ENCODE results near the gene TMEM229A. TPM values are rescaled to one million over a fixed set of nuclear protein-coding genes. Genes with fewer than 3 reads are reported as not detected.
"Not testable (repeated sequence)": the region's sequence is repeated elsewhere in the genome, so short reads cannot be mapped to it uniquely, and the experiment has no call there.

TMEM229A gene
- total RNA-seq, 1 donor from 2014 or later = 0.27 TPM

DNA sequence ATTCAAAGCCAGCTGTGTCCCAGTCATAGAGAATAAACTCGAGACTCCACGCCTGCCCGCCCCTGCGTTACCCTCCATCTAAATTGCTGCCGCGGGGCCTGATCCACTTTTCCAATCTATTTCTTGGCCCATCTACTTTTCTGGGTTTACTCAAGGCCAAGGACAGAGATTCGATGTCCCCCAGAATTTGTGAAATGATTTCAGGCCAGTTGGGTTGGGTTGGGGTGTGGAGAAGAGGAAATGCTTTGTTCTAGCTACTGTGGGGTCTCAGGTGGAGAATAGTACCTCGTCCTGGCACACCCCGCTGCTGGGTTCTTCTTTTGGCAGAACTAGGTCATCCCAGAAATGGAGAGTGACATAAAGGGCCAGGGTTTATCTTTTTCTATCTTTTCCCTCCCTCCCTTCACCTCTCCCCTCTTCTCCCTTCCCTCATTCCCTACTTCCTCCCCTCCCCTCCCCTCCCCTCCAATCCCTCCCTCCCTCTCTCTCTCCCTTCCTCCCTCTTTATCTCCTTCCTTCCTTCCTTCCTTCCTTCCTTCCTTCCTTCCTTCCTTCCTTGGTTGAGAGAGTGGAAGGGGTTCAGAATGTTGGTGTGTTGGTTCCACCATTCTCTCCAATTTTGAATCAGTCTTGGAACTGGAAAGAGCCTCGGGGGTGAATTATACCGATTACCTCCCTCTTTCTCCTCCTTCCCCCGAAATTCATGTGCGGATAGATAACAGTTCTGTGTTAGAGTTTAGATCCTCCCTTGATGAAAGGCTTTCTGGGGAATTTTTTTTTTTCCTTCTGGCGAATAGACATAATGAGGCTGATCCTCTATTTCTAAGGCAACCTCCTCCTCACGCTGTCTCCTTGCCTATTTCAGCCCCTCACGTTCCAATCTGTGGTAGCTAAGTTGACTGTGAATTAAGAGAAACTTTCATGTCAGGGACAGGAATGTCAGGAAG is 1.2 kb upstream of the TMEM229A start:
- peak; percentile 50 for ATAC-seq
- DNase-seq (ENCODE audit: low spot score) = no peak
- intact Hi-C loops (cut with DNase I) = no loop called here

DNA sequence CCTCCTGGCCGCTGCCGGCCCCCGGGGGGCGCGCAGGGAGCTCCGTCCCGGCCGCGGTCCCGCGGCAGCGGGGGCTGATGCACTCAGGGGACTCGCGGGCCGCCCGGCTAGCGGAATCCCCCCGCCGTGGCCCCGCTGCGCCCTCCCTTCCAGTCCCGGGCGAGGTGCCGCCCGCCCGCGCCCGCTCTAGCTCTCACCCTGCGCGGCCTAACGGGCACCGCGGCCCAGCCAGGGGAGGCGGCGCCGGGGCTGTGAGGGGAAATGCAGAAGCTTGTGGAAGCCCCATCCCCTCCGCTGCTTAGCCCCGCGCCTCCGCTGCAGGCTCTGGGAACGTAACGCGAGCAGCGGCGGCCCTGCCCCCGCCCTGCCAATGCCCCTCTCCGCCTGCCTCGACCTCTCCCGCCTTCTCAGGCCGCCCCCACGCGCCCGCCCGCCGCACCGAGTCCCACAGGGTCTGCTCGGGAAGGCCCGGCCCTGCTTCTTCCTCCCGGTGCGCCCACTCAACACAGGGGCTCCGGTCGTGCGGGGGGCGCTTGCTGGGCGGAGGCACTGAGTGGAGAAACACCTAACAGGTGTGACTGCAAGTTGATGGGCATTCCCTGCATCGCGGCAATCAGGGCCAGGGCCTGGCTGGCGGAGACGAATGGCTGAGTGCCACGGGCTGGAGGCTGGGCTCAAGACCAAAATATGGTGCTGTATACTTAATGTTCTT is 384 bp upstream of the TMEM229A start:
- DNase-seq (ENCODE audit: low spot score) = peak; percentile 56
- peak; percentile 44 for ATAC-seq
- intact Hi-C loops (cut with DNase I) = no loop called here

DNA sequence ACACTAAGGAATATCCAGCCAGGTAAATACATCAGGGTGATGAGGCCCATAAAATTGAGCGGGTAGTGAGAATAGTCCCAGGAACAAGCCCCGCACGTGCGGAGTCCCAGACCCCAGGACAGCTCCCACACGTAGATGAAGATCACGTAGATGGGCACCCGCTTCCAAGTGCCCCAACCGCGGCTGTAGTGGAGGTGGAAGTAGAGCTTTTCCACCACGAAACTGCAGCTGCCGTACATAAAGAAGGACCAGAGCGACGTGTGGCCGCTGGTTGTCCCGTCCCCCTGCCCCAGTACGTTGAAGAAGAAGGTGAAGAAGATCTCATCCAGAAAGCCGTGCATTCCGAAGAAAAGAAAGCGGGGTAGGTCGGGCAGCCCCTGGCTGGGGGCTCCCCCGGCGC is 948 bp downstream of the TMEM229A start:
- no peak for ATAC-seq
- DNase-seq (ENCODE audit: low spot score) = no peak
- intact Hi-C loops (cut with DNase I) = no loop called here

DNA sequence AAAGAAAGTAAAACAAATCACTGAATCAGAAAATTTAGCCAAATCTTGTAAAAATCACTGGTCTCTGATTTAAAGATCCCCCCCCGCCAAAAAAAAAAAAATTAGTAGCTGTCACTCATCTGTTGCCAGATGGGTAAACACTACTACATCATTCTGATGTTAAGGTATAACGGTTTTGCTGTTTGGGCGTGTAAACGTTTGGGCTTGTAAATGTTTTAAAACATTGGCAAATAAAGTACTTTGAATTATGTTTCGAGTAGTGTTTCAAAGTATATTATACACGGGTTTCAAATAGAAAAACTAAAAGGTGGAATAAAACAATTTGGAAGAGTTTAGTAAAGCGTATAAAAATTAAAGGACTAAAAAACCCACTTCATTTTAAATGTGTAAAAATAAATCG is 1.5 kb downstream of the TMEM229A start:
- no peak for DNase-seq (ENCODE audit: low spot score)
- no peak for ATAC-seq
- intact Hi-C loops (cut with DNase I) = no loop called here

DNA sequence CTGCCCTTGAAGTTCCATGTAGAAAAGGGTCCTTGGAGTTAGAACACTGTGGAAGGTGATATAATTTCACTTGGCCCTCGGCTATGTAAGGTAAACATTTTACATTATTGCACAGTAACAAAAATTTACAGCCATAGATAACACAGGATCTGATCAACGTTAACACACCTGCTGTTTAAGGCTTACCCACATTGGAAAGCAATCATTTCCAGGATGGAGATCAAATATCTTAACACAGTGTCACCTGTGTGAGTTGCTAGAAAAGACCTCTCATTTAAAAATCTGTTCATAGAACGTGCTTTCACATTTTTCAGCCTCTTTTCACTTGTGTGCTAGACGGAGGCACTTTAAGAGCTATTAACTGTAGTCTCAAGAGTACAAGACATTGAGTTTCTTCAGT is 1.9 kb downstream of the TMEM229A start:
- ATAC-seq = no peak
- intact Hi-C loops (cut with DNase I) = no loop called here

DNA sequence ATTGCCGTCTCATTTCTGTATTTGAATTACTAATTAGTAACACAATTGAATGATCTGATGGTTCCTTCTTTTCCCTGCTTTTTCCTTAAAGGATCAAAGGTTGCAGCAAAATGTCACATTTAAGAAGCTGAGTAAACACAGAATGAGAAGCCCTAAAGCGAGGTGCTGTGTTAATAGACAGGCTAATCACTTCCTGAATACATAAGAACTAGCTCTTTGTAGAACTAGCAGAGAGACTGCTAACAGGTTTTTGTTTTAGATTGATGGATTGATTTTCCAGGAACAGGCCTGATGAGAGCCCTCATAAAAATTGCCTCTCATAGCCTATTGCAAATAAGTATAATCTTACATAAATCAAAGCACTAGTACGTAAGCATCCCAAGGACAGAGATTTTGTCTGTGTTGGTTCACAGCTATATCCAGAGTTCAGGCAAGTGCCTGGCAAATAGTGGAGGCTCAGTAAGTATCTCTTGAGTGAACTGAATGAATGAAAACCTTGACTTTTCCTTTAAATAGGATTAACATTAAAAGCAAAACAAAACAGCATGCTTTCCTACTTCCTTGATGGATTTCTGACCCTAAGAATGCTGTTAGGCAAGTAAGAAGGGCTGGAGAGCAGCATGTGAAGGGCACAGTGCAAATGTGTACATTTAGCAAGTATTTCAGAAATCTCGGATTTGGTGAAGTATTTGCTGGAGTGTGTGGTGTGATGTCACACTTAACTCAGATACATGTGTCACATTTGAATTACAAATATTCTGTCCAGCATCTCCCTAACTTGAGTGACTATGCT is 3.3 kb downstream of the TMEM229A start:
- intact Hi-C loops (cut with DNase I) = no loop called here
- ATAC-seq (no peak), DNase-seq (ENCODE audit: low spot score) (no peak)

More for the DNA sequence above, 1.9 kb downstream of the TMEM229A start:
- DNase-seq (ENCODE audit: low spot score) = no peak

DNA sequence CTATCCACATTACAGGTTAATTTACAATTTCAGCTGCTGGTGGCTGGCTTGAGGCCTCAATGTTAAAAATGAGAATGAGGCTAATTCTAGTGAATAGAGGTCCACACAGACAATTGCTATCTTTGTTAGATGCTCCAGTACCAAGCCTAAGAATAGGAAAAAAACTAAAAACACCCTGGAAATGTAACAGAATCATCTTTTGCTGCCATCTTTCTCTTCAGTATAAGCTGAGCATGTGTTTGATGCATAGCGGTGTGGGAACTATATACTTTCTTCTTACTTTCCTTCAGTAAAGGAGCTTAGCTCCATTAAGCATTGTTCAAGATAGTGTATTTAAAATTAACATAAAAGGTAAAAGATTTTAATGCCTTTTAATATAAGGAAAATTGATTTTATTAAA is 5.6 kb downstream of the TMEM229A start:
- DNase-seq (ENCODE audit: low spot score) = no peak
- ATAC-seq = no peak
- intact Hi-C loops (cut with DNase I) = no loop called here

DNA sequence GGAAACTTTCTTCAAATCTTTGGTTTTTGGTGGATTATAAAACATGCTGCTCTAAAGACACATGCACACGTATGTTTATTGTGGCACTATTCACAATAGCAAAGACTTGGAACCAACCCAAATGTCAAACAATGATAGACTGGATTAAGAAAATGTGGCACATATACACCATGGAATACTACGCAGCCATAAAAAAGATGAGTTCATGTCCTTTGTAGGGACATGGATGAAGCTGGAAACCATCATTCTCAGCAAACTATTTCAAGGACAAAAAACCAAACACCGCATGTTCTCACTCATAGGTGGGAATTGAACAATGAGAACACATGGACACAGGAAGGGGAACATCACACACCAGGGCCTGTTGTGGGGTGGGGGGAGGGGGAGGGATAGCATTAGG is 8.5 kb downstream of the TMEM229A start:
- DNase-seq (ENCODE audit: low spot score); intact Hi-C loops (cut with DNase I); ATAC-seq: not testable (repeated sequence)

DNA sequence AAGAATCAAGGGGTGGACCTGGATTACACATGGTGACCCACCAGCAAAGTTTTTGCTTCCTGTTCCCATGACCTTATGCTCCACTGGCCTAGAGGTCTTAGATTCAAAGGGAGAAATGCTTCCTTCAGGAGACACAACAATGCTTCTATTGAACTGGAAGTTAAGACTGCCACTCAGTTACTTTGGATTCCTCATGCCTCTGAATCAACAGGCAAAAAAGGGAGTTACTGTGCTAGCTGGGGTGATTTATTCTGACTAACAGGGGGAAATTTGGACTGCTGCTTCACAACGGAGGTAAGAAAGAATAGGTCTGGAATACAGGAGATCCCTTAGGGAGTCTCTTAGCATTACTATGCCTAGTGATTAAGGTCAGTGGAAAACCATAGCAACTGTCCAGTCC is 10.3 kb downstream of the TMEM229A start:
- ATAC-seq = no peak
- no peak for DNase-seq (ENCODE audit: low spot score)
- intact Hi-C loops (cut with DNase I) = no loop called here

DNA sequence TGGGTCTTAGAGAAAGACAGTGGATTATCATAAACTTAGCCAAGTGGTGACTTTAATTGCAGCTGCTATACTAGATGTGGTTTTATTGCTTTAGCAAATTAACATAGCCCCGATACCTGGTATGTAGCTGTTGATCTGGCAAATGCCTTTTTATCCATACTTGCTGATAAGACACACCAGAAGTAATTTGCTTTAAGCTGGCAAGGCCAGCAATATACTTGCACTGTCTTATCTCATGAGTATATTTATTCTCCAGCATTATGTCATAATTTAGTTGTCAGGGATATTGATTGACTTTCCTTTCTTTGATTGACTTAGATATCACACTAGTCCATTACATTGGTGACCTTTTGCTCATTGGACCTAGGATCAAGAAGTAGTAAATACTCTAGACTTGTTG is 12.8 kb downstream of the TMEM229A start:
- DNase-seq (ENCODE audit: low spot score) (no peak), ATAC-seq (no peak)
- intact Hi-C loops (cut with DNase I) = no loop called here

DNA sequence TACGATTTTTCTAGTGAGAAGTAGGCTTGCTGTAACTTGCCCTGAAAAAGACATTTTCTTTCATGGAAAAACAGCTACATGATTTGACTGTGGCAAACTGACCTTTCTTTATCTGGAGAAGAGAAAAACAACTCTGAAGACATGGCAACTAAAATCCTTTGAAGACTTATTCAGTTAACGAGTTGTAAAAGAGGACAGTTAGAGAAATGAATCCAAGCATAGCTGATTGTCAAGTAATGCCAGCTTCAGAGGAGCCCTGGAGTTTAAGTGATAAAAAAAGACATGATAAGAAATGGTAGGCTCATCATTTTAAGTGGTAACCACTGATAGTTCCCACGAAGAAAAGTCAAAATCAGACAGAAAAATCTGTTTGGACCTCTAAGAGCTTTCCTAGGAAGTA is 19.6 kb downstream of the TMEM229A start:
- intact Hi-C loops (cut with DNase I) = no loop called here
- DNase-seq (ENCODE audit: low spot score) = no peak
- ATAC-seq = no peak

DNA sequence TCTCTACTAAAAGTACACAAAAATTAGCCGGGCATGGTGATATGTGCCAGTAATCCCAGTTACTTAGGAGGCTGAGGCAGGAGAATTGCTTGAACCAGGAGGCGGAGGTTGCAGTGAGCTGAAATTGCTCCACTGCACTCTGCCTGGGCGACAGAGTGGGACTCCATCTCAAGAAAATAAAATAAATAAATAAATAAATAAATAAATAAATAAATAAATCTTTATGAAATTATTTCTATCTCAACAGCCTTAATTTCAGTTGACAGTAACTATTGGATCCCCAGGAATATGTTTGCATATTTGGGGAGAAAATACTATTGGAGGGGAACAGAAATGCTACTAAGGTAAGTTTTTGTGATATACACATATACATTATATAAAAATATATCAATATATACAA is 20.0 kb downstream of the TMEM229A start:
- ATAC-seq = no peak
- intact Hi-C loops (cut with DNase I) = no loop called here
- DNase-seq (ENCODE audit: low spot score) = no peak

DNA sequence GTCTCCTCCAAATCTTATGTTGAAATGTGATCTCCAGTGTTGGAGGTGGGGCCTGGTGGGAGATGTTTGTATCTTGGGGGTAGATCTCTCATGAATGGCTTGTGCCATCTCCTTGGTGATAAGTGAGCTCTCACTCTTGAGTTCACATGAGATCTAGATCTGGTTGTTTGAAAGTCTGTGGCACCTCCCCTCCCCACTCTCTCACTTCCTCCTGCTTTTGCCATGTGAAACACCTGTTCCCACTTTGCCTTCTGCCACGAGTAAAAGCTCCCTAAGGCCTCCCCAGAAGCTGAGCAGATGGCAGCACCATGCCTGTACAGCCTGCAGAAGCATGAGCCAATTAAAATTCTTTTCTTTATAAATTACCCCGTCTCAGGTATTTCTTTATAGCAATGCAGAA is 23.5 kb downstream of the TMEM229A start:
- intact Hi-C loops (cut with DNase I) = no loop called here
- ATAC-seq (no peak), DNase-seq (ENCODE audit: low spot score) (no peak)

DNA sequence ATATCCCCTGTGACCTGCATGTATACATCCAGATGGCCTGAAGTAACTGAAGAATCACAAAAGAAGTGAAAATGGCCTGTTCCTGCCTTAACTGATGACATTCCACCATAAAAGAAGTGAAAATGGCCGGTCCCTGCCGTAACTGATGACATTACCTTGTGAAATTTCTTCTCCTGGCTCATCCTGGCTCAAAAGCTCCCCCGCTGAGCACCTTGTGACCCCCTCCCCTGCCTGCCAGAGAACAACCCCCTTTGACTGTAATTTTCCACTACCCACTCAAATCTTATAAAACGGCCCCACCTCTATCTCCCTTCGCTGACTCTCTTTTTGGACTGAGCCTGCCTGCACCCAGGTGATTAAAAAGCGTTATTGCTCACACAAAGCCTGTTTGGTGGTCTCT is 24.6 kb downstream of the TMEM229A start:
- intact Hi-C loops (cut with DNase I); ATAC-seq; DNase-seq (ENCODE audit: low spot score): not testable (repeated sequence)

DNA sequence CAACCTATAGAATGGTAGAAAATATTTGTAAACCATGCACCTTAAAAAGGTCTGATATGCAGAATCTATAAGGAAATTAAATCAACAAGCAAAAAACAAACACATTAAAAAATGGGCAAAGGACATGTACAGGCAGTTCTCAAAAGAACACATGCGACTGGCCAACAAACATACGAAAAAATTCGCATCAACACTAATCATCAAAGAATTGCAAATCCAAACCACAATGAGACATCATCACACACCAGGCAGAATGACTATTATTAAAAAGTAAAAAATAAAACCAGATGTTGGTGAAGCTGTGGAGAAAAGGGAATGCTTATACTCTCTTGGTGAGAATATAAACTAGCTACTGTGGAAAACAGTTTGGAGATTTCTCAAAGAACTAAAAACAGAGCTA is 33.2 kb downstream of the TMEM229A start:
- ATAC-seq (no peak), DNase-seq (ENCODE audit: low spot score) (no peak)
- intact Hi-C loops (cut with DNase I) = no loop called here

DNA sequence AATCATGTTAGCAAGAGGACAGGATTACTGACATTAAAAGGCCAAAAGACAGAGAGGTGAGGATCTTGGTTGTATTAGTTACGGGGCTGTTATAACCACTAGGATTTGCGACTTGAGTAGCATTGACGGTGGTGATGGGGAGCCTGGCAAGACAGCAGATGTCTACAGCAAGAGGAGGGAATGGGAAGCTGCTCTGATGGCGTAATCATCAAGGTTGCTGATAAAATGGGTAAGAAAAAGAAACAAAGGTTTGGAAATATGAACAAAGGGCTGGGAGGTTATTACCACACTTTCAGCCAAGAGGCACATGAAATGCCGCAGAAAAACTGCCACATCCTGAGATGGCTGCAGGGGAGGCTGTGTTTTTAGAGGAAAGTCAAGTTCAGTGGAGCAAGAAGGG is 33.9 kb downstream of the TMEM229A start:
- ATAC-seq (no peak), DNase-seq (ENCODE audit: low spot score) (no peak)
- intact Hi-C loops (cut with DNase I) = no loop called here

DNA sequence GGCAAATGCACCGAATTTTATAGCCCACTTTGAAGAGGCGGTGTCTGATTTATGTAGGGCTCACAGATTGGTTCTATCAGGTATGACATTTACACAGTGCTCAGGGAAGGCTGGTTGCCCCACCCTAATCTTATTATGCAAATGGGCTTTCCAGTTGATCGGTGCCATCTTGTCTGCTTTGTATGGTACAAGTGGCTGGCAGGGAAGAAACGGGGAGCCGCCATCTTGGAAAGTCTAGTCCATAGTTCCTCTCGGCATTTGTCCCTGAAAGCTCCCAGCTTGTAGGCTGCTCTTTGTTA is 36.6 kb downstream of the TMEM229A start:
- DNase-seq (ENCODE audit: low spot score) (no peak), ATAC-seq (no peak)
- intact Hi-C loops (cut with DNase I) = no loop called here

DNA sequence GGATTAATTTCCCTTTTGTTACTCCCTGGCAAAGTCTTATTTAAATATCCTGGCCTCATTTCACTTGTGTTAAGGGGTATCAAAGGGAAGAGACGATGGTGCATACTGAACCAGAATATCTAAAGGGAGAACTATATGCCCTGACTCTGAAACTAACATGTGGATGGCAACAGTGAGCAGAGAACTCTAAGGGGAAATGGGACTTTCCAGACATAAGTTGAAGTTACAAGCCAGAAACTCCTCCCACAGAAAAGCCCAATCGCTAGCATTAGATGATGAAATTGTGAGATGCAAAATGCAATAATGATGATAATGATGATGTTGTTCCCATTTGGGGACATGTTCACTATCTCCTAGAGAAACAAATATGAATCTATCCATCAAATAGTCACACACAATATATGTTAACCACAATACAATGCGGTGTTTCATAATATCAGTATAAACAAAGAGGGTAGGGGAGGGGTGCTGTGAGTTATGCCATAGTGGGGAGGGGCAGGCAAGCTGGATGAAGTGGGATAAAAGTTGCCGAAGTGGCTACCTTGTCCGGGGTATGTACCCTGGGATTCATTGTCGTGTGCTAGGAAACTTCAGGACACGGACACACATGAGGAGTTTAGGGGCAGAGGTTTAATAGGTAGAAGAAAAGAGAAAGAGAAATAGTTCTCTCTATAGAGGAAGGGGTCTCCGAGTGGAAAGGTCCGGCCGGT is 37.1 kb downstream of the TMEM229A start:
- no peak for ATAC-seq
- intact Hi-C loops (cut with DNase I) = no loop called here

DNA sequence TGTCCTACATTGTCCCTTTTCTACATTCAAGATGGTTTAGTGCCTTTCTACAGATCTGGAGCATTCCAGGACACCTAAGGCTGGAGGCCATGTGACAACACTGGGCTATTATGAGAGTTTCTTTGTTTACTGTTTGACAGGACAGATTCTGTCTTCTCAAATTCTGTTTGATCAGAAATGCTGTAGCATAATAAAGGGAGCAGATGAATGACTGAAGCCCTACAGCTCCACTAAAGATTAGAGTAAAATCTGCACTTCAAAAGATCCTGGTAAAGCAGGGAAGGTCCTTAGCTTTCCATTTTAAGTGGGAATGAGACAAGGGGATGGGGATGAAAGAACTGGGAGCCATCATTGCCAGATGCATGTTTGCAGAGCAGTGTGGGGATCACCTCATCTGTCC is 38.4 kb downstream of the TMEM229A start:
- DNase-seq (ENCODE audit: low spot score) = no peak
- ATAC-seq = no peak
- intact Hi-C loops (cut with DNase I) = no loop called here

More for the DNA sequence above, 37.1 kb downstream of the TMEM229A start:
- no peak for DNase-seq (ENCODE audit: low spot score)

Data from sciatic nerve (tissue), 2 donors.